OCI-LY3 (cell line): ENCODE measurements around the gene PRKCG.

Experiments used
- H2AFZ ChIP-seq: fragments of 200-600, 300-600 bp; shearing (Covaris generic); 2 replicates; pipeline ENCODE4 v1.6.0; 2014; ENCODE audit warnings: antibody characterized with exemption, low read depth, low read length
- H3K27ac ChIP-seq: fragments of 200-600, 300-600 bp; sonication (generic); 2 replicates; pipeline ENCODE4 v1.5.1; 2014; ENCODE audit warnings: mild to moderate bottlenecking, low read length, moderate library complexity, mixed read lengths
- H3K27me3 ChIP-seq: fragments of 200-600, 300-600 bp; sonication (generic); 2 replicates; pipeline ENCODE4 v1.6.1; 2014; ENCODE audit warnings: low read depth, low read length, mixed read lengths
- H3K36me3 ChIP-seq: fragments of 200-600, 300-600 bp; sonication (generic); replicated peaks from 2 replicates; pipeline ENCODE3; 2014; ENCODE audit warnings: low read depth, low read length, mixed read lengths
- H3K4me1 ChIP-seq: fragments of 300-600, 200-600 bp; sonication (generic); 2 replicates; pipeline ENCODE4 v1.6.1; 2014; ENCODE audit warnings: low read length, mixed read lengths
- H3K4me2 ChIP-seq: fragments of 200-600, 300-600 bp; sonication (generic); 2 replicates; pipeline ENCODE4 v1.6.1; 2014; ENCODE audit warnings: low read length, mixed read lengths
- H3K4me3 ChIP-seq: fragments of 300-600, 200-600 bp; sonication (generic); 2 replicates; pipeline ENCODE4 v1.5.1; 2014; ENCODE audit warnings: antibody characterized with exemption, mild to moderate bottlenecking, low read length, moderate library complexity
- H3K79me2 ChIP-seq: fragments of 300-600, 200-600 bp; shearing (Covaris generic); 2 replicates; pipeline ENCODE4 v1.6.1; 2014; ENCODE audit warnings: mild to moderate bottlenecking, low read length, mixed read lengths
- H3K9ac ChIP-seq: fragments of 300-600, 200-600 bp; shearing (Covaris generic); 2 replicates; pipeline ENCODE4 v1.6.0; 2014; ENCODE audit warnings: mild to moderate bottlenecking, low read length, moderate library complexity
- H3K9me3 ChIP-seq: fragments of 200-600, 300-600 bp; shearing (Covaris generic); 2 replicates; pipeline ENCODE4 v1.6.1; 2014; ENCODE audit warnings: low read length, mixed read lengths; ENCODE audit not compliant: insufficient read depth
- H4K20me1 ChIP-seq: fragments of 200-600, 300-600 bp; sonication (generic); 2 replicates; pipeline ENCODE4 v1.6.1; 2016; ENCODE audit warnings: low read length, mixed read lengths; ENCODE audit not compliant: insufficient read depth
- CTCF ChIP-seq: fragments of 200-600, 300-600 bp; sonication (generic); IDR thresholded peaks from 2 replicates; pipeline ENCODE4 v1.5.1; 2014; ENCODE audit warnings: antibody characterized with exemption, low read length, low read depth
- EZH2phosphoT487 ChIP-seq: fragments of 200-600 bp; shearing (Covaris generic); IDR thresholded peaks from 2 replicates; pipeline ENCODE4 v1.6.1; 2018; ENCODE audit warnings: antibody characterized with exemption, mixed run types, low read depth

Gene PRKCG

GRCh38 chr19:53942001-53942786 is 60.2 kb downstream of the PRKCG start:
- H3K4me2 ChIP-seq: no peak overlapping the region
- no peak overlapping the region for H2AFZ ChIP-seq
- no peak for TF ChIP-seq EZH2phosphoT487
- no peak for TF ChIP-seq CTCF
- no peak overlapping the region for H3K9ac ChIP-seq
- no peaks in the 10 kb centered on the region for H3K9me3 ChIP-seq
- H4K20me1 ChIP-seq: no peaks in the 10 kb centered on the region
- H3K27ac ChIP-seq: no peak overlapping the region
- no peaks in the 10 kb centered on the region for H3K79me2 ChIP-seq
- no peaks in the 10 kb centered on the region for H3K36me3 ChIP-seq
- no peaks in the 10 kb centered on the region for H3K4me1 ChIP-seq
- H3K27me3 ChIP-seq: no peaks in the 10 kb centered on the region
- no peak overlapping the region for H3K4me3 ChIP-seq

- Histone ChIP-seq H3K79me2 (no peaks in the 10 kb centered on the region), H2AFZ (no peak overlapping the region), H3K4me1 (no peaks in the 10 kb centered on the region), H3K27ac (no peak overlapping the region), H3K4me2 (no peak overlapping the region), H3K36me3 (no peaks in the 10 kb centered on the region), H3K27me3 (no peaks in the 10 kb centered on the region), H3K4me3 (no peak overlapping the region), H3K9ac (no peak overlapping the region), H4K20me1 (no peaks in the 10 kb centered on the region), H3K9me3 (no peaks in the 10 kb centered on the region)
- TF ChIP-seq CTCF: no peak
- no peak for TF ChIP-seq EZH2phosphoT487
Measured at GRCh38 chr19:53944416-53944815, 62.4 kb downstream of the PRKCG start.

- no peaks in the 10 kb centered on the region for H3K27me3 ChIP-seq
- no peak for TF ChIP-seq CTCF
- no peak for TF ChIP-seq EZH2phosphoT487
- H3K4me2 ChIP-seq: no peak overlapping the region
- H3K9me3 ChIP-seq: no peaks in the 10 kb centered on the region
- H3K79me2 ChIP-seq: no peaks in the 10 kb centered on the region
- H3K36me3 ChIP-seq: no peaks in the 10 kb centered on the region
- no peak overlapping the region for H3K9ac ChIP-seq
- H3K27ac ChIP-seq: no peak overlapping the region
- no peak overlapping the region for H2AFZ ChIP-seq
- H3K4me3 ChIP-seq: no peak overlapping the region
- no peaks in the 10 kb centered on the region for H3K4me1 ChIP-seq
- H4K20me1 ChIP-seq: no peaks in the 10 kb centered on the region
Measured at GRCh38 chr19:53944933-53945332, 62.9 kb downstream of the PRKCG start.

- Histone ChIP-seq H2AFZ (no peak overlapping the region), H3K4me2 (no peak overlapping the region)
Measured at GRCh38 chr19:53945441-53945840, 63.4 kb downstream of the PRKCG start.

More at GRCh38 chr19:53945441-53945840, 63.4 kb downstream of the PRKCG start:
- Histone ChIP-seq H3K4me1 (no peaks in the 10 kb centered on the region), H3K27ac (no peak overlapping the region), H3K4me3 (no peak overlapping the region), H3K79me2 (no peaks in the 10 kb centered on the region), H3K9me3 (no peaks in the 10 kb centered on the region), H4K20me1 (no peaks in the 10 kb centered on the region), H3K36me3 (no peaks in the 10 kb centered on the region), H3K27me3 (no peaks in the 10 kb centered on the region), H3K9ac (no peak overlapping the region)
- TF ChIP-seq CTCF: no peak
